Activated gamma-delta T cell (primary cell): Measurements from ENCODE around the gene PPP1R14C.
"Not testable (repeated sequence)": the region's sequence is repeated elsewhere in the genome, so short reads cannot be mapped to it uniquely, and the experiment has no call there.

ENCODE experiments used
- DNase-seq: peaks from one replicate; lab custom pipeline; 2025; lab: John Stamatoyannopoulos, UW

The PPP1R14C gene

GRCh38 chr6:150169181-150169580 is 26.3 kb downstream of the PPP1R14C start:
- no peak for DNase-seq

- no peak for DNase-seq
Observed at GRCh38 chr6:150169609-150170008, 26.8 kb downstream of the PPP1R14C start.

- no peak for DNase-seq
Observed at GRCh38 chr6:150172929-150173328, 30.1 kb downstream of the PPP1R14C start.

GRCh38 chr6:150175586-150176151 is 32.8 kb downstream of the PPP1R14C start:
- DNase-seq: no peak

GRCh38 chr6:150176152-150176551 is 33.3 kb downstream of the PPP1R14C start:
- DNase-seq: no peak

- no peak for DNase-seq
Observed at GRCh38 chr6:150176659-150177058, 33.8 kb downstream of the PPP1R14C start.

GRCh38 chr6:150177259-150177951 is 34.6 kb downstream of the PPP1R14C start:
- DNase-seq: no peak

GRCh38 chr6:150177952-150178520 is 35.2 kb downstream of the PPP1R14C start:
- no peak for DNase-seq

- DNase-seq: no peak
Observed at GRCh38 chr6:150179030-150179429, 36.2 kb downstream of the PPP1R14C start.

- DNase-seq: not testable (repeated sequence)
Observed at GRCh38 chr6:150179907-150180424, 37.1 kb downstream of the PPP1R14C start.

GRCh38 chr6:150180517-150180916 is 37.7 kb downstream of the PPP1R14C start:
- DNase-seq: no peak

GRCh38 chr6:150182460-150183078 is 39.7 kb downstream of the PPP1R14C start:
- no peak for DNase-seq

GRCh38 chr6:150183105-150183504 is 40.3 kb downstream of the PPP1R14C start:
- no peak for DNase-seq

- DNase-seq: no peak
Observed at GRCh38 chr6:150183966-150184365, 41.1 kb downstream of the PPP1R14C start.

GRCh38 chr6:150184850-150185731 is 42.2 kb downstream of the PPP1R14C start:
- DNase-seq: no peak

- no peak for DNase-seq
Observed at GRCh38 chr6:150185732-150186117, 42.9 kb downstream of the PPP1R14C start.

- no peak for DNase-seq
Observed at GRCh38 chr6:150186129-150186898, 43.5 kb downstream of the PPP1R14C start.

- not testable (repeated sequence) for DNase-seq
Observed at GRCh38 chr6:150187433-150187832, 44.6 kb downstream of the PPP1R14C start.

- DNase-seq: no peak
Observed at GRCh38 chr6:150189122-150189521, 46.3 kb downstream of the PPP1R14C start.

GRCh38 chr6:150191809-150192208 is 49.0 kb downstream of the PPP1R14C start:
- no peak for DNase-seq

- DNase-seq: no peak
Observed at GRCh38 chr6:150194195-150194594, 51.4 kb downstream of the PPP1R14C start.
